CD4-positive, alpha-beta memory T cell (primary cell): Measurements from ENCODE around the gene IRS1. TPM values are rescaled to one million over a fixed set of nuclear protein-coding genes. Genes with fewer than 3 reads are reported as not detected.

Experiments
- CTCF ChIA-PET: fragments of 350-600 bp; sonication (Branson Sonifier 250); formaldehyde crosslinking; loops from one replicate; lab custom pipeline; 2021; ENCODE audit warnings: inconsistent platforms; ENCODE audit not compliant: partially characterized antibody; lab: Charles Lee
- POLR2A ChIA-PET: fragments of 350-600 bp; sonication (Branson Sonifier 250); formaldehyde crosslinking; loops from one replicate; lab custom pipeline; 2021; ENCODE audit not compliant: partially characterized antibody; lab: Charles Lee
- DNase-seq, 5 donors: peaks; one replicate each; pipeline versions ENCODE4 v3.0.0 to v3.0.0-alpha.2; 2020 to 2022; ENCODE audit warnings: mixed read lengths in 1 of 5
- H3K27ac ChIP-seq: one replicate; pipeline ENCODE4 v1.7.0; 2013; ENCODE audit warnings: low read depth, low read length
- H3K27me3 ChIP-seq: 2 replicates; pipeline ENCODE4 v1.7.0; 2013; ENCODE audit warnings: mild to moderate bottlenecking, low read length, moderate library complexity; ENCODE audit not compliant: insufficient read depth
- H3K36me3 ChIP-seq: 2 replicates; pipeline ENCODE4 v1.7.0; 2013; ENCODE audit warnings: mild to moderate bottlenecking, low read length, moderate library complexity; ENCODE audit not compliant: insufficient read depth
- H3K4me1 ChIP-seq: 2 replicates; pipeline ENCODE4 v1.7.0; 2013; ENCODE audit warnings: mild to moderate bottlenecking, low read length, moderate library complexity; ENCODE audit not compliant: insufficient read depth
- H3K4me3 ChIP-seq, 2 donors: one replicate each; pipeline ENCODE4 v1.7.0; 2013; ENCODE audit warnings: low read length in 2 of 2, mild to moderate bottlenecking in 1 of 2
- H3K9me3 ChIP-seq, 2 donors: one replicate each; pipeline ENCODE4 v1.7.0; 2013; ENCODE audit warnings: low read length in 2 of 2, control low read depth in 1 of 2; ENCODE audit not compliant: control insufficient read depth in 1 of 2
- H3K27ac Mint-ChIP-seq, 7 donors: one replicate each; pipeline ENCODE4 v1.8.0; 2020 to 2021; ENCODE audit warnings: mixed read lengths in 7 of 7, mild to moderate bottlenecking in 6 of 7, inconsistent platforms in 3 of 7, moderate library complexity in 3 of 7
- H3K27me3 Mint-ChIP-seq, 2 donors: one replicate each; pipeline ENCODE4 v1.8.0; 2020 to 2021; ENCODE audit warnings: mixed read lengths in 2 of 2
- H3K36me3 Mint-ChIP-seq, 2 donors: one replicate each; pipeline ENCODE4 v1.8.0; 2020 to 2021; ENCODE audit warnings: mixed read lengths in 2 of 2, inconsistent platforms in 1 of 2, mild to moderate bottlenecking in 1 of 2
- H3K4me1 Mint-ChIP-seq, 4 donors: one replicate each; pipeline ENCODE4 v1.8.0; 2020 to 2021; ENCODE audit warnings: mixed read lengths in 4 of 4, mild to moderate bottlenecking in 1 of 4
- H3K4me3 Mint-ChIP-seq, 8 donors: one replicate each; pipeline ENCODE4 v1.8.0; 2020 to 2021; ENCODE audit warnings: mixed read lengths in 8 of 8, mild to moderate bottlenecking in 7 of 8, moderate library complexity in 6 of 8, inconsistent platforms in 3 of 8
- H3K9me3 Mint-ChIP-seq, 8 donors: one replicate each; pipeline ENCODE4 v1.8.0; 2020 to 2021; ENCODE audit warnings: mixed read lengths in 8 of 8, mild to moderate bottlenecking in 5 of 8, inconsistent platforms in 3 of 8, moderate library complexity in 1 of 8
- intact Hi-C: fragments of 100-400 bp; cut with micrococcal nuclease; formaldehyde crosslinking; loops from one replicate; pipeline ENCODE4 v1.15.1; 2023
- polyA plus RNA-seq, 2 donors: library from polyadenylated mRNA; unstranded; fragments of 300-500 nt; fragmentation: Illumina TruSeq; gene quantifications; one replicate each; pipeline ENCODE4 v1.2.3, GENCODE V29; 2021
- total RNA-seq, 2 experiments: library from RNA; stranded (reverse); gene quantifications; one replicate each; pipeline ENCODE4 v1.2.3, GENCODE V29; 2021

IRS1 gene
- total and polyA plus RNA-seq, 4 experiments from 2014 or later: 0.02 to 2.4 (median 1.1) TPM

GRCh38 chr2:226747288-226747687 lies 52.3 kb downstream of the IRS1 start:
- Histone ChIP-seq H3K27me3 (no peaks in the 10 kb centered on the region), H3K9me3 (no peaks in the 10 kb centered on the region), H3K27ac (no peak overlapping the region), H3K36me3 (no peaks in the 10 kb centered on the region), H3K4me1 (no peaks in the 10 kb centered on the region), H3K4me3 (no peak overlapping the region)
- no peak overlapping the region for H3K27ac Mint-ChIP-seq
- peaks cover 0 to 5% of the 10 kb centered on the region in 2 donors for H3K27me3 Mint-ChIP-seq
- peaks cover 0 to 1% (median 0%) of the 10 kb centered on the region in 4 donors for H3K4me1 Mint-ChIP-seq
- POLR2A ChIA-PET: no interaction called here
- peaks cover 0 to 3% (median 0%) of the 10 kb centered on the region in 8 donors for H3K9me3 Mint-ChIP-seq
- DNase-seq: no peak
- no peaks in the 10 kb centered on the region for H3K36me3 Mint-ChIP-seq
- CTCF ChIA-PET: no interaction called here
- no peak overlapping the region for H3K4me3 Mint-ChIP-seq
- intact Hi-C loops: no loop called here

GRCh38 chr2:226746196-226746800 lies 53.3 kb downstream of the IRS1 start:
- Histone ChIP-seq H3K4me1 (no peaks in the 10 kb centered on the region), H3K36me3 (no peaks in the 10 kb centered on the region), H3K9me3 (no peaks in the 10 kb centered on the region), H3K4me3 (no peak overlapping the region), H3K27me3 (no peaks in the 10 kb centered on the region), H3K27ac (no peak overlapping the region)
- peaks cover 2 to 5% of the 10 kb centered on the region in 2 donors for H3K27me3 Mint-ChIP-seq
- intact Hi-C loops: no loop called here
- no peak for DNase-seq
- H3K4me3 Mint-ChIP-seq: no peak overlapping the region
- H3K36me3 Mint-ChIP-seq: no peaks in the 10 kb centered on the region
- ChIA-PET CTCF (no interaction called here), POLR2A (no interaction called here)
- peaks cover 0 to 1% (median 0%) of the 10 kb centered on the region in 4 donors for H3K4me1 Mint-ChIP-seq
- peaks cover 0 to 3% (median 0%) of the 10 kb centered on the region in 8 donors for H3K9me3 Mint-ChIP-seq
- no peak overlapping the region for H3K27ac Mint-ChIP-seq

- no peaks in the 10 kb centered on the region for H3K36me3 Mint-ChIP-seq
- Histone ChIP-seq H3K27me3 (no peaks in the 10 kb centered on the region), H3K4me3 (no peak overlapping the region), H3K36me3 (no peaks in the 10 kb centered on the region), H3K4me1 (no peaks in the 10 kb centered on the region), H3K27ac (no peak overlapping the region), H3K9me3 (no peaks in the 10 kb centered on the region)
- peaks cover 2% of the 10 kb centered on the region in 2 donors for H3K27me3 Mint-ChIP-seq
- H3K4me3 Mint-ChIP-seq: no peak overlapping the region
- H3K9me3 Mint-ChIP-seq: peaks cover 0 to 3% (median 0%) of the 10 kb centered on the region in 8 donors
- no peak for DNase-seq
- H3K27ac Mint-ChIP-seq: no peak overlapping the region
- intact Hi-C loops: no loop called here
- CTCF ChIA-PET: no interaction called here
- POLR2A ChIA-PET: no interaction called here
- H3K4me1 Mint-ChIP-seq: peaks cover 0 to 1% (median 0%) of the 10 kb centered on the region in 4 donors
Measured at GRCh38 chr2:226743915-226744314, 55.7 kb downstream of the IRS1 start.

- no peak overlapping the region for H3K27ac Mint-ChIP-seq
- peaks cover 2% of the 10 kb centered on the region in 2 donors for H3K27me3 Mint-ChIP-seq
- no peak overlapping the region for H3K27ac ChIP-seq
- no peaks in the 10 kb centered on the region for H3K36me3 Mint-ChIP-seq
- H3K4me1 ChIP-seq: no peaks in the 10 kb centered on the region
- no peak overlapping the region for H3K4me3 ChIP-seq
- intact Hi-C loops: no loop called here
- ChIA-PET CTCF (no interaction called here), POLR2A (interaction anchor here (0.7 kb wide), 1 partner anchor 777 kb away, joined by 3 read pairs; no protein-coding TSS in a partner anchor)
- H3K4me3 Mint-ChIP-seq: no peak overlapping the region
- no peaks in the 10 kb centered on the region for H3K27me3 ChIP-seq
- peaks cover 0 to 1% (median 0%) of the 10 kb centered on the region in 4 donors for H3K4me1 Mint-ChIP-seq
- DNase-seq: no peak
- no peaks in the 10 kb centered on the region for H3K9me3 ChIP-seq
- no peaks in the 10 kb centered on the region for H3K36me3 ChIP-seq
- peaks cover 0 to 3% (median 0%) of the 10 kb centered on the region in 8 donors for H3K9me3 Mint-ChIP-seq
Measured at GRCh38 chr2:226742347-226742746, 57.3 kb downstream of the IRS1 start.

GRCh38 chr2:226740039-226740648 lies 59.5 kb downstream of the IRS1 start:
- Mint-ChIP-seq H3K9me3 (peaks cover 0 to 4% (median 0%) of the 10 kb centered on the region in 8 donors), H3K27me3 (peaks cover 0 to 2% of the 10 kb centered on the region in 2 donors), H3K27ac (no peak overlapping the region), H3K36me3 (no peaks in the 10 kb centered on the region), H3K4me1 (peaks cover 0 to 1% (median 0%) of the 10 kb centered on the region in 4 donors), H3K4me3 (no peak overlapping the region)
- H3K4me3 ChIP-seq: no peak overlapping the region
- ChIA-PET CTCF (no interaction called here), POLR2A (no interaction called here)
- H3K9me3 ChIP-seq: no peaks in the 10 kb centered on the region
- H3K4me1 ChIP-seq: no peaks in the 10 kb centered on the region
- DNase-seq: no peak
- no peak overlapping the region for H3K27ac ChIP-seq
- intact Hi-C loops: no loop called here
- H3K27me3 ChIP-seq: no peaks in the 10 kb centered on the region
- no peaks in the 10 kb centered on the region for H3K36me3 ChIP-seq

GRCh38 chr2:226739545-226740030 lies 60.0 kb downstream of the IRS1 start:
- Histone ChIP-seq H3K4me1 (no peaks in the 10 kb centered on the region), H3K9me3 (no peaks in the 10 kb centered on the region), H3K27me3 (no peaks in the 10 kb centered on the region), H3K27ac (no peak overlapping the region), H3K4me3 (no peak overlapping the region), H3K36me3 (no peaks in the 10 kb centered on the region)
- Mint-ChIP-seq H3K27ac (no peak overlapping the region), H3K4me3 (no peak overlapping the region), H3K4me1 (no peaks in the 10 kb centered on the region), H3K36me3 (no peaks in the 10 kb centered on the region), H3K27me3 (peaks cover 0 to 2% of the 10 kb centered on the region in 2 donors), H3K9me3 (peaks cover 0 to 4% (median 0%) of the 10 kb centered on the region in 8 donors)
- intact Hi-C loops: no loop called here
- ChIA-PET POLR2A (no interaction called here), CTCF (no interaction called here)
- DNase-seq: no peak

GRCh38 chr2:226738821-226739544 lies 60.6 kb downstream of the IRS1 start:
- Mint-ChIP-seq H3K9me3 (peaks cover 0 to 4% (median 0%) of the 10 kb centered on the region in 8 donors), H3K4me1 (no peaks in the 10 kb centered on the region), H3K36me3 (no peaks in the 10 kb centered on the region), H3K4me3 (no peak overlapping the region), H3K27me3 (peaks cover 0 to 2% of the 10 kb centered on the region in 2 donors), H3K27ac (peak overlapping the region in 1 of 7 donors; percentile 64)
- no peaks in the 10 kb centered on the region for H3K4me1 ChIP-seq
- POLR2A ChIA-PET: no interaction called here
- no peak overlapping the region for H3K4me3 ChIP-seq
- H3K27ac ChIP-seq: no peak overlapping the region
- H3K9me3 ChIP-seq: no peaks in the 10 kb centered on the region
- H3K27me3 ChIP-seq: no peaks in the 10 kb centered on the region
- H3K36me3 ChIP-seq: no peaks in the 10 kb centered on the region
- CTCF ChIA-PET: no interaction called here
- intact Hi-C loops: no loop called here
- no peak for DNase-seq
